Measurements from ENCODE around the gene DCDC2.

DNA sequence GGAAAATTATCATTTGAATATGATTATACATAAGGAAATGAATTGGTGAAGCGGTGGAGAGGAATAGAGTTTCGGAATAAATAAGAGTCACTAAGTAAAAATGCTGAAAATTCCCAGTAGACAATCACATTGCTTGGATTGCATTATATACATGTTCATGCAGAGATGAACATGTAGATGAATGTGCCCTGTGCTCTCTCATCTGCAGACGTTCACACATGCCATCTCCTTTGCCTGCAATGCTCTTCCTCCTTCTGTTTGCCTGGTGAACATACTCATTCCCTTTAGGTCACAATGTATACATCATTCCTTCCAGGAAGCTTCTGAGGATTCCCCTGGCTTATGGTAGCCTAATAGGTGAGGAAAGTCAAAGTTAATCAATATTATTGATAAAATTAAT, 17.9 kb downstream of the DCDC2 start:
- no peak for TF ChIP-seq EZH2 (IDR thresholded peaks at IDR 0.05; ENCODE audit: borderline replicate concordance, insufficient read depth, low read depth, low read length, poor library complexity, severe bottlenecking)
- TF ChIP-seq, protein P1, sequence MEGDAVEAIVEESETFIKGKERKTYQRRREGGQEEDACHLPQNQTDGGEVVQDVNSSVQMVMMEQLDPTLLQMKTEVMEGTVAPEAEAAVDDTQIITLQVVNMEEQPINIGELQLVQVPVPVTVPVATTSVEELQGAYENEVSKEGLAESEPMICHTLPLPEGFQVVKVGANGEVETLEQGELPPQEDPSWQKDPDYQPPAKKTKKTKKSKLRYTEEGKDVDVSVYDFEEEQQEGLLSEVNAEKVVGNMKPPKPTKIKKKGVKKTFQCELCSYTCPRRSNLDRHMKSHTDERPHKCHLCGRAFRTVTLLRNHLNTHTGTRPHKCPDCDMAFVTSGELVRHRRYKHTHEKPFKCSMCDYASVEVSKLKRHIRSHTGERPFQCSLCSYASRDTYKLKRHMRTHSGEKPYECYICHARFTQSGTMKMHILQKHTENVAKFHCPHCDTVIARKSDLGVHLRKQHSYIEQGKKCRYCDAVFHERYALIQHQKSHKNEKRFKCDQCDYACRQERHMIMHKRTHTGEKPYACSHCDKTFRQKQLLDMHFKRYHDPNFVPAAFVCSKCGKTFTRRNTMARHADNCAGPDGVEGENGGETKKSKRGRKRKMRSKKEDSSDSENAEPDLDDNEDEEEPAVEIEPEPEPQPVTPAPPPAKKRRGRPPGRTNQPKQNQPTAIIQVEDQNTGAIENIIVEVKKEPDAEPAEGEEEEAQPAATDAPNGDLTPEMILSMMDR (IDR thresholded peaks at IDR 0.05), result no peak
